GM12878 (cell line): ENCODE data around the gene CLEC2A. TPM values are rescaled to one million over a fixed set of nuclear protein-coding genes. Genes with fewer than 3 reads are reported as not detected.
A peak's percentile ranks its signal among the peaks of the same experiment; 100 is the strongest.

Experiments used
- ASH2L ChIP-seq: fragments of 300-600, 200-600 bp; sonication (generic); IDR thresholded peaks from 2 replicates; pipeline ENCODE4 v1.6.1; 2017; ENCODE audit warnings: low read depth, mild to moderate bottlenecking, borderline replicate concordance
- BRCA1 ChIP-seq: IDR thresholded peaks from 2 replicates; pipeline ENCODE4 v1.6.1; 2011; ENCODE audit warnings: low read depth, low read length, improper control_type of control experiment
- CHD1 ChIP-seq: IDR thresholded peaks from 2 replicates; pipeline ENCODE4 v1.6.1; 2012; ENCODE audit warnings: low read depth, low read length, improper control_type of control experiment
- CREM ChIP-seq: IDR thresholded peaks from 2 replicates; pipeline ENCODE4 v1.6.1; 2014; ENCODE audit warnings: antibody characterized with exemption, low read depth
- E2F4 ChIP-seq: IDR thresholded peaks from 2 replicates; pipeline ENCODE4 v1.6.1; 2012; ENCODE audit warnings: low read depth, low read length, improper control_type of control experiment
- EP300 ChIP-seq, 2 experiments: fragments of 150-350 bp in 1 of 2; IDR thresholded peaks; 2 replicates each; pipeline ENCODE4 v1.6.1; 2011 to 2012; ENCODE audit warnings: low read depth in 2 of 2, low read length in 2 of 2, borderline replicate concordance in 1 of 2, improper control_type of control experiment in 1 of 2, inconsistent platforms in 1 of 2; ENCODE audit not compliant: control insufficient read depth in 1 of 2
- JUNB ChIP-seq: IDR thresholded peaks from 2 replicates; pipeline ENCODE4 v1.6.1; 2016; ENCODE audit warnings: antibody characterized with exemption, mild to moderate bottlenecking
- KAT2A ChIP-seq: conservative IDR thresholded peaks from 2 replicates; pipeline ENCODE4 v1.6.1; 2011; ENCODE audit warnings: low read depth, low read length; ENCODE audit not compliant: control insufficient read depth
- MTA3 ChIP-seq: IDR thresholded peaks from 2 replicates; pipeline ENCODE4 v1.6.1; 2012; ENCODE audit warnings: low read length, inconsistent platforms, borderline replicate concordance
- NFIC ChIP-seq: IDR thresholded peaks from 2 replicates; pipeline ENCODE4 v1.6.1; 2012; ENCODE audit warnings: low read depth, mild to moderate bottlenecking, inconsistent platforms, low read length, moderate library complexity
- NFYA ChIP-seq: IDR thresholded peaks from 2 replicates; pipeline ENCODE4 v1.6.1; 2011; ENCODE audit warnings: low read depth, mild to moderate bottlenecking, low read length, improper control_type of control experiment, borderline replicate concordance
- NR2C1 ChIP-seq: fragments of 450-650 bp; IDR thresholded peaks from 2 replicates; pipeline ENCODE4 v1.6.1; 2017; ENCODE audit warnings: antibody characterized with exemption, mild to moderate bottlenecking, moderate library complexity
- RB1 ChIP-seq: fragments of 450-650 bp; formaldehyde crosslinking; IDR thresholded peaks from 2 replicates; pipeline ENCODE4 v1.6.1; 2017; ENCODE audit warnings: mild to moderate bottlenecking, borderline replicate concordance
- SMAD5 ChIP-seq: IDR thresholded peaks from 2 replicates; pipeline ENCODE4 v1.6.1; 2016; ENCODE audit warnings: antibody characterized with exemption, low read depth
- SREBF1 ChIP-seq: IDR thresholded peaks from 2 replicates; pipeline ENCODE4 v1.6.1; 2012; ENCODE audit warnings: mild to moderate bottlenecking, low read length
- STAT1 ChIP-seq: fragments of 450-650 bp; conservative IDR thresholded peaks from 2 replicates; pipeline ENCODE4 v1.6.1; 2014; ENCODE audit warnings: antibody characterized with exemption, mild to moderate bottlenecking
- YBX1 ChIP-seq: fragments of 450-650 bp; IDR thresholded peaks from 2 replicates; pipeline ENCODE4 v1.6.1; 2016; ENCODE audit warnings: antibody characterized with exemption
- ZBED1 ChIP-seq: IDR thresholded peaks from 2 replicates; pipeline ENCODE4 v1.6.1; 2016; ENCODE audit warnings: borderline replicate concordance
- ZBTB11 ChIP-seq: fragments of 450-650 bp; formaldehyde crosslinking; IDR thresholded peaks from 2 replicates; pipeline ENCODE4 v1.5.0; 2022; ENCODE audit warnings: mild to moderate bottlenecking, missing genetic modification characterization
- ZBTB40 ChIP-seq: fragments of 450-650 bp; IDR thresholded peaks from 2 replicates; pipeline ENCODE4 v1.6.1; 2016; ENCODE audit warnings: mild to moderate bottlenecking, moderate library complexity, borderline replicate concordance
- ZSCAN29 ChIP-seq: fragments of 450-650 bp; IDR thresholded peaks from 2 replicates; pipeline ENCODE4 v1.6.1; 2017; ENCODE audit warnings: mild to moderate bottlenecking, moderate library complexity
- polyA plus RNA-seq, 11 experiments: library from polyadenylated mRNA; depleted of rRNA in 4 of 11; unstranded in 6 of 11; stranded (reverse) in 5 of 11; fragments of >200 nt; fragmentation: Nextera tagmentation in 4 of 11; fragmentation: Illumina TruSeq in 1 of 11; extraction: Ambion mirVana in 4 of 11; extraction: Trizol in 1 of 11; gene quantifications; 1 replicate in 1 of 11; 2 replicates in 10 of 11; pipeline versions ENCODE4 v1.2.1 to v1.2.3, GENCODE V29; 2011 to 2016; ENCODE audit warnings: inconsistent platforms in 2 of 11, missing spikeins in 2 of 11, low read depth in 1 of 11
- total RNA-seq, 4 experiments: library from RNA; depleted of rRNA in 3 of 4; stranded (reverse); fragments of >200 nt in 3 of 4; fragmentation: Illumina TruSeq in 1 of 4; extraction: Trizol in 1 of 4; gene quantifications; 2 replicates each; pipeline versions ENCODE4 v1.2.1 to v1.2.3, GENCODE V29; 2013 to 2021
- TF ChIP-seq, protein P1 (sequence below): IDR thresholded peaks from 2 replicates; pipeline ENCODE4 v1.6.1; 2011; ENCODE audit warnings: mild to moderate bottlenecking, low read depth, low read length, moderate library complexity; ENCODE audit not compliant: insufficient replicate concordance

Gene CLEC2A
- total and polyA plus RNA-seq, 10 of the 15 experiments (the other 5 are each of a cell fraction or from before 2014, with no cell fraction given), result not detected

GRCh38 chr12:9948606-9949296 is 16.6 kb upstream of the CLEC2A start (continued):
- TF ChIP-seq MTA3 (no peak), SMAD5 (no peak), NFIC (peak; percentile 73), E2F4 (no peak), ZBED1 (no peak), JUNB (peak; percentile 78), NR2C1 (no peak), SREBF1 (no peak), STAT1 (no peak), BRCA1 (no peak), ASH2L (no peak), EP300 (IDR thresholded peaks at IDR 0.05; ENCODE audit: borderline replicate concordance in 1 of 2, control insufficient read depth in 1 of 2, low read depth in 2 of 2, low read length in 2 of 2) (peak in 1 of 2 experiments; percentile 77; a peak in 2 of 4 replicates), ZBTB11 (CRISPR knock-in tag) (no peak), YBX1 (no peak), ZBTB40 (no peak), CHD1 (no peak), RB1 (no peak), CREM (peak; percentile 34; the same call in 1 of the 2 replicates), KAT2A (no peak), ZSCAN29 (no peak), NFYA (no peak)
- TF ChIP-seq, protein P1, sequence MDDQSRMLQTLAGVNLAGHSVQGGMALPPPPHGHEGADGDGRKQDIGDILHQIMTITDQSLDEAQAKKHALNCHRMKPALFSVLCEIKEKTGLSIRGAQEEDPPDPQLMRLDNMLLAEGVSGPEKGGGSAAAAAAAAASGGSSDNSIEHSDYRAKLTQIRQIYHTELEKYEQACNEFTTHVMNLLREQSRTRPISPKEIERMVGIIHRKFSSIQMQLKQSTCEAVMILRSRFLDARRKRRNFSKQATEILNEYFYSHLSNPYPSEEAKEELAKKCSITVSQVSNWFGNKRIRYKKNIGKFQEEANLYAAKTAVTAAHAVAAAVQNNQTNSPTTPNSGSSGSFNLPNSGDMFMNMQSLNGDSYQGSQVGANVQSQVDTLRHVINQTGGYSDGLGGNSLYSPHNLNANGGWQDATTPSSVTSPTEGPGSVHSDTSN, result no peak
